GM12878 (cell line): ENCODE data around the gene PTPRD.

Experiments
- EZH2 ChIP-seq: IDR thresholded peaks from 2 replicates; pipeline ENCODE4 v1.6.1; 2012; ENCODE audit warnings: low read depth, mild to moderate bottlenecking, control low read depth, inconsistent platforms, low read length, borderline replicate concordance; ENCODE audit not compliant: control insufficient read depth
- KAT2A ChIP-seq: conservative IDR thresholded peaks from 2 replicates; pipeline ENCODE4 v1.6.1; 2011; ENCODE audit warnings: low read depth, low read length; ENCODE audit not compliant: control insufficient read depth
- MAX ChIP-seq: IDR thresholded peaks from 2 replicates; pipeline ENCODE4 v1.6.1; 2012; ENCODE audit warnings: low read depth, low read length, improper control_type of control experiment
- ZNF274 ChIP-seq: IDR thresholded peaks from one replicate; pipeline ENCODE4 v1.8.0; 2011; ENCODE audit not compliant: insufficient read length, insufficient read depth
- TF ChIP-seq, protein P1 (sequence below): IDR thresholded peaks from 2 replicates; pipeline ENCODE4 v1.6.1; 2011; ENCODE audit warnings: borderline replicate concordance, low read depth, mild to moderate bottlenecking, moderate library complexity, mixed read lengths, low read length; ENCODE audit not compliant: insufficient read depth; ENCODE audit errors: extremely low read length
- TF ChIP-seq, protein P2 (sequence below): fragments of 150-350 bp; IDR thresholded peaks from 2 replicates; pipeline ENCODE4 v1.6.1; 2016; ENCODE audit warnings: low read depth, low read length
- TF ChIP-seq, protein P3 (sequence below), 3 experiments: IDR thresholded peaks in 2 of 3; conservative IDR thresholded peaks in 1 of 3; 2 replicates each; pipeline ENCODE4 v1.5.1; 2011; ENCODE audit warnings: low read depth in 3 of 3, low read length in 3 of 3, mild to moderate bottlenecking in 3 of 3, control low read depth in 2 of 3, moderate library complexity in 2 of 3, inconsistent platforms in 1 of 3, mixed read lengths in 1 of 3; ENCODE audit not compliant: control insufficient read depth in 2 of 3, insufficient read depth in 1 of 3; ENCODE audit errors: extremely low read depth in 1 of 3

GRCh38 chr9:8724284-8725018, 1888.4 kb downstream of the PTPRD start:
- TF ChIP-seq ZNF274 (no peak), EZH2 (no peak), MAX (no peak), KAT2A (no peak)
- TF ChIP-seq, protein P1, sequence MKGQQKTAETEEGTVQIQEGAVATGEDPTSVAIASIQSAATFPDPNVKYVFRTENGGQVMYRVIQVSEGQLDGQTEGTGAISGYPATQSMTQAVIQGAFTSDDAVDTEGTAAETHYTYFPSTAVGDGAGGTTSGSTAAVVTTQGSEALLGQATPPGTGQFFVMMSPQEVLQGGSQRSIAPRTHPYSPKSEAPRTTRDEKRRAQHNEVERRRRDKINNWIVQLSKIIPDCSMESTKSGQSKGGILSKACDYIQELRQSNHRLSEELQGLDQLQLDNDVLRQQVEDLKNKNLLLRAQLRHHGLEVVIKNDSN = no peak
- TF ChIP-seq, protein P2, sequence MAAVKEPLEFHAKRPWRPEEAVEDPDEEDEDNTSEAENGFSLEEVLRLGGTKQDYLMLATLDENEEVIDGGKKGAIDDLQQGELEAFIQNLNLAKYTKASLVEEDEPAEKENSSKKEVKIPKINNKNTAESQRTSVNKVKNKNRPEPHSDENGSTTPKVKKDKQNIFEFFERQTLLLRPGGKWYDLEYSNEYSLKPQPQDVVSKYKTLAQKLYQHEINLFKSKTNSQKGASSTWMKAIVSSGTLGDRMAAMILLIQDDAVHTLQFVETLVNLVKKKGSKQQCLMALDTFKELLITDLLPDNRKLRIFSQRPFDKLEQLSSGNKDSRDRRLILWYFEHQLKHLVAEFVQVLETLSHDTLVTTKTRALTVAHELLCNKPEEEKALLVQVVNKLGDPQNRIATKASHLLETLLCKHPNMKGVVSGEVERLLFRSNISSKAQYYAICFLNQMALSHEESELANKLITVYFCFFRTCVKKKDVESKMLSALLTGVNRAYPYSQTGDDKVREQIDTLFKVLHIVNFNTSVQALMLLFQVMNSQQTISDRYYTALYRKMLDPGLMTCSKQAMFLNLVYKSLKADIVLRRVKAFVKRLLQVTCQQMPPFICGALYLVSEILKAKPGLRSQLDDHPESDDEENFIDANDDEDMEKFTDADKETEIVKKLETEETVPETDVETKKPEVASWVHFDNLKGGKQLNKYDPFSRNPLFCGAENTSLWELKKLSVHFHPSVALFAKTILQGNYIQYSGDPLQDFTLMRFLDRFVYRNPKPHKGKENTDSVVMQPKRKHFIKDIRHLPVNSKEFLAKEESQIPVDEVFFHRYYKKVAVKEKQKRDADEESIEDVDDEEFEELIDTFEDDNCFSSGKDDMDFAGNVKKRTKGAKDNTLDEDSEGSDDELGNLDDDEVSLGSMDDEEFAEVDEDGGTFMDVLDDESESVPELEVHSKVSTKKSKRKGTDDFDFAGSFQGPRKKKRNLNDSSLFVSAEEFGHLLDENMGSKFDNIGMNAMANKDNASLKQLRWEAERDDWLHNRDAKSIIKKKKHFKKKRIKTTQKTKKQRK = no peak
- TF ChIP-seq, protein P3, sequence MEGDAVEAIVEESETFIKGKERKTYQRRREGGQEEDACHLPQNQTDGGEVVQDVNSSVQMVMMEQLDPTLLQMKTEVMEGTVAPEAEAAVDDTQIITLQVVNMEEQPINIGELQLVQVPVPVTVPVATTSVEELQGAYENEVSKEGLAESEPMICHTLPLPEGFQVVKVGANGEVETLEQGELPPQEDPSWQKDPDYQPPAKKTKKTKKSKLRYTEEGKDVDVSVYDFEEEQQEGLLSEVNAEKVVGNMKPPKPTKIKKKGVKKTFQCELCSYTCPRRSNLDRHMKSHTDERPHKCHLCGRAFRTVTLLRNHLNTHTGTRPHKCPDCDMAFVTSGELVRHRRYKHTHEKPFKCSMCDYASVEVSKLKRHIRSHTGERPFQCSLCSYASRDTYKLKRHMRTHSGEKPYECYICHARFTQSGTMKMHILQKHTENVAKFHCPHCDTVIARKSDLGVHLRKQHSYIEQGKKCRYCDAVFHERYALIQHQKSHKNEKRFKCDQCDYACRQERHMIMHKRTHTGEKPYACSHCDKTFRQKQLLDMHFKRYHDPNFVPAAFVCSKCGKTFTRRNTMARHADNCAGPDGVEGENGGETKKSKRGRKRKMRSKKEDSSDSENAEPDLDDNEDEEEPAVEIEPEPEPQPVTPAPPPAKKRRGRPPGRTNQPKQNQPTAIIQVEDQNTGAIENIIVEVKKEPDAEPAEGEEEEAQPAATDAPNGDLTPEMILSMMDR (IDR thresholded peaks at IDR 0.05 in 2 of 3, conservative IDR thresholded peaks at IDR 0.05 in 1 of 3; ENCODE audit: control insufficient read depth in 2 of 3, extremely low read depth in 1 of 3, insufficient read depth in 1 of 3, low read depth in 3 of 3, low read length in 3 of 3) = no peak
